ENCODE measurements around the gene EPAS1. TPM values are rescaled to one million over a fixed set of nuclear protein-coding genes. Genes with fewer than 3 reads are reported as not detected.

EPAS1 gene
- total RNA-seq, 1 donor from 2014 or later = 1,419 TPM

GRCh38 chr2:46300406-46300832 is 3.2 kb downstream of the EPAS1 start:
- intact Hi-C loops (cut with DNase I) = no loop called here

GRCh38 chr2:46302005-46302695 is 4.9 kb downstream of the EPAS1 start:
- H3K27me3 ChIP-seq (ENCODE audit: low read depth) = no peaks in the 10 kb centered on the region
- H3K4me3 ChIP-seq = peak overlapping the region; percentile 78
- H3K4me1 ChIP-seq = peaks cover 67% of the 10 kb centered on the region
- no peak for TF ChIP-seq CTCF (IDR thresholded peaks at IDR 0.05)
- ATAC-seq (no peak), DNase-seq (no peak)
- no peaks in the 10 kb centered on the region for H3K36me3 ChIP-seq
- H3K9me3 ChIP-seq = no peaks in the 10 kb centered on the region
- intact Hi-C loops (cut with DNase I) = no loop called here
- H3K27ac ChIP-seq = peak overlapping the region; percentile 98

More at GRCh38 chr2:46300406-46300832, 3.2 kb downstream of the EPAS1 start:
- Histone ChIP-seq H3K4me1 (peaks cover 57% of the 10 kb centered on the region), H3K36me3 (no peaks in the 10 kb centered on the region), H3K27ac (peak overlapping the region; percentile 98), H3K9me3 (no peaks in the 10 kb centered on the region), H3K4me3 (peak overlapping the region; percentile 78), H3K27me3 (ENCODE audit: low read depth) (no peaks in the 10 kb centered on the region)
- ATAC-seq = no peak
- no peak for TF ChIP-seq CTCF (IDR thresholded peaks at IDR 0.05)
- DNase-seq = no peak

GRCh38 chr2:46303233-46303632 is 6.0 kb downstream of the EPAS1 start:
- intact Hi-C loops (cut with DNase I) = no loop called here
- no peaks in the 10 kb centered on the region for H3K27me3 ChIP-seq (ENCODE audit: low read depth)
- no peaks in the 10 kb centered on the region for H3K36me3 ChIP-seq
- TF ChIP-seq CTCF (IDR thresholded peaks at IDR 0.05) = no peak
- no peaks in the 10 kb centered on the region for H3K9me3 ChIP-seq
- peak overlapping the region; percentile 78 for H3K4me3 ChIP-seq
- H3K27ac ChIP-seq = peak overlapping the region; percentile 98
- peaks cover 78% of the 10 kb centered on the region for H3K4me1 ChIP-seq
- ATAC-seq = no peak
- no peak for DNase-seq

- no peak for ATAC-seq
- peak overlapping the region; percentile 98 for H3K27ac ChIP-seq
- no peaks in the 10 kb centered on the region for H3K36me3 ChIP-seq
- no peak for TF ChIP-seq CTCF (IDR thresholded peaks at IDR 0.05)
- peaks cover 84% of the 10 kb centered on the region for H3K4me1 ChIP-seq
- H3K27me3 ChIP-seq (ENCODE audit: low read depth) = no peaks in the 10 kb centered on the region
- intact Hi-C loops (cut with DNase I) = no loop called here
- DNase-seq = no peak
- H3K9me3 ChIP-seq = no peaks in the 10 kb centered on the region
- H3K4me3 ChIP-seq = peak overlapping the region; percentile 78
Measured at GRCh38 chr2:46303822-46304221, 6.6 kb downstream of the EPAS1 start.

GRCh38 chr2:46304635-46305034 is 7.4 kb downstream of the EPAS1 start:
- DNase-seq (no peak), ATAC-seq (no peak)
- H3K27me3 ChIP-seq (ENCODE audit: low read depth) = no peaks in the 10 kb centered on the region
- intact Hi-C loops (cut with DNase I) = no loop called here
- TF ChIP-seq CTCF (IDR thresholded peaks at IDR 0.05) = no peak
- peak overlapping the region; percentile 98 for H3K27ac ChIP-seq
- no peaks in the 10 kb centered on the region for H3K36me3 ChIP-seq
- H3K9me3 ChIP-seq = no peaks in the 10 kb centered on the region
- H3K4me1 ChIP-seq = peaks cover 92% of the 10 kb centered on the region
- H3K4me3 ChIP-seq = peak overlapping the region; percentile 78

Data from lower lobe of right lung (tissue), 2 donors.